Measurements from ENCODE around the gene PNPLA7.

The PNPLA7 gene

GRCh38 chr9:137492464-137493363 is 57.5 kb downstream of the PNPLA7 start:
- H3K4me1 ChIP-seq (ENCODE audit: control insufficient read depth, insufficient read depth, low read depth, low read length): no peaks in the 10 kb centered on the region
- 67% methylated on average over 17 of the region's 20 CpGs for WGBS
- no peak for DNase-seq
- no peaks in the 10 kb centered on the region for H3K79me1 ChIP-seq (replicated peaks; ENCODE audit: low read length, poor library complexity, severe bottlenecking)
- H2BK120ac ChIP-seq (ENCODE audit: low read depth, low read length): no peak overlapping the region
- H3K27me3 ChIP-seq (ENCODE audit: control insufficient read depth in 1 of 2, insufficient read depth in 1 of 2, low read length in 2 of 2): no peaks in the 10 kb centered on the region
- H3K4ac ChIP-seq (ENCODE audit: low read depth in 1 of 2, low read length in 2 of 2): no peak overlapping the region
- H3K18ac ChIP-seq (ENCODE audit: low read depth in 1 of 2, low read length in 2 of 2): no peak overlapping the region
- peaks cover 3 to 9% of the 10 kb centered on the region in 2 experiments for H3K36me3 ChIP-seq (ENCODE audit: control insufficient read depth in 1 of 2, insufficient read depth in 2 of 2, low read depth in 1 of 2, low read length in 2 of 2)
- H2BK5ac ChIP-seq (ENCODE audit: low read depth, low read length, poor library complexity, severe bottlenecking): no peak overlapping the region
- no peak overlapping the region for H2BK15ac ChIP-seq (ENCODE audit: low read depth, poor library complexity, severe bottlenecking)
- H2BK12ac ChIP-seq (ENCODE audit: low read length in 2 of 2): no peak overlapping the region
- H3K9ac ChIP-seq (ENCODE audit: low read length): no peak overlapping the region
- no peak overlapping the region for H2AFZ ChIP-seq (ENCODE audit: low read depth, low read length)
- H3K4me2 ChIP-seq (ENCODE audit: low read length, poor library complexity, severe bottlenecking): no peak overlapping the region
- no peak overlapping the region for H3K27ac ChIP-seq (ENCODE audit: low read length, poor library complexity, severe bottlenecking)
- H3K4me3 ChIP-seq (ENCODE audit: insufficient read depth in 1 of 2, low read depth in 1 of 2, low read length in 2 of 2): no peak overlapping the region
- no peaks in the 10 kb centered on the region for H3K9me3 ChIP-seq (ENCODE audit: control insufficient read depth, low read length)
- H4K8ac ChIP-seq (ENCODE audit: low read length): no peak overlapping the region
- no peak overlapping the region for H2AK5ac ChIP-seq (ENCODE audit: low read length, severe bottlenecking)
- H3K14ac ChIP-seq (ENCODE audit: low read length in 2 of 2): no peak overlapping the region
- no peak overlapping the region for H4K91ac ChIP-seq (ENCODE audit: low read length)
- H3K23ac ChIP-seq (ENCODE audit: low read length in 2 of 2): no peak overlapping the region

- Histone ChIP-seq H3K9me3 (ENCODE audit: control insufficient read depth, low read length) (no peaks in the 10 kb centered on the region), H2BK15ac (ENCODE audit: low read depth, poor library complexity, severe bottlenecking) (no peak overlapping the region), H3K4me3 (ENCODE audit: insufficient read depth in 1 of 2, low read depth in 1 of 2, low read length in 2 of 2) (no peak overlapping the region), H2BK12ac (ENCODE audit: low read length in 2 of 2) (no peak overlapping the region), H4K8ac (ENCODE audit: low read length) (no peak overlapping the region), H2BK120ac (ENCODE audit: low read depth, low read length) (no peak overlapping the region), H2AFZ (ENCODE audit: low read depth, low read length) (no peak overlapping the region), H2AK5ac (ENCODE audit: low read length, severe bottlenecking) (no peak overlapping the region), H3K36me3 (ENCODE audit: control insufficient read depth in 1 of 2, insufficient read depth in 2 of 2, low read depth in 1 of 2, low read length in 2 of 2) (peaks cover 3 to 11% of the 10 kb centered on the region in 2 experiments), H3K79me1 (replicated peaks; ENCODE audit: low read length, poor library complexity, severe bottlenecking) (no peaks in the 10 kb centered on the region), H3K9ac (ENCODE audit: low read length) (no peak overlapping the region), H3K4me1 (ENCODE audit: control insufficient read depth, insufficient read depth, low read depth, low read length) (no peaks in the 10 kb centered on the region), H2BK5ac (ENCODE audit: low read depth, low read length, poor library complexity, severe bottlenecking) (no peak overlapping the region), H3K4me2 (ENCODE audit: low read length, poor library complexity, severe bottlenecking) (no peak overlapping the region), H3K23ac (ENCODE audit: low read length in 2 of 2) (no peak overlapping the region), H3K4ac (ENCODE audit: low read depth in 1 of 2, low read length in 2 of 2) (no peak overlapping the region), H3K14ac (ENCODE audit: low read length in 2 of 2) (no peak overlapping the region), H4K91ac (ENCODE audit: low read length) (no peak overlapping the region), H3K27ac (ENCODE audit: low read length, poor library complexity, severe bottlenecking) (no peak overlapping the region), H3K27me3 (ENCODE audit: control insufficient read depth in 1 of 2, insufficient read depth in 1 of 2, low read length in 2 of 2) (no peaks in the 10 kb centered on the region), H3K18ac (ENCODE audit: low read depth in 1 of 2, low read length in 2 of 2) (no peak overlapping the region)
- no peak for DNase-seq
- 88% methylated on average over 13 of the region's 13 CpGs for WGBS
Observed at GRCh38 chr9:137491735-137492432, 58.3 kb downstream of the PNPLA7 start.

DNA sequence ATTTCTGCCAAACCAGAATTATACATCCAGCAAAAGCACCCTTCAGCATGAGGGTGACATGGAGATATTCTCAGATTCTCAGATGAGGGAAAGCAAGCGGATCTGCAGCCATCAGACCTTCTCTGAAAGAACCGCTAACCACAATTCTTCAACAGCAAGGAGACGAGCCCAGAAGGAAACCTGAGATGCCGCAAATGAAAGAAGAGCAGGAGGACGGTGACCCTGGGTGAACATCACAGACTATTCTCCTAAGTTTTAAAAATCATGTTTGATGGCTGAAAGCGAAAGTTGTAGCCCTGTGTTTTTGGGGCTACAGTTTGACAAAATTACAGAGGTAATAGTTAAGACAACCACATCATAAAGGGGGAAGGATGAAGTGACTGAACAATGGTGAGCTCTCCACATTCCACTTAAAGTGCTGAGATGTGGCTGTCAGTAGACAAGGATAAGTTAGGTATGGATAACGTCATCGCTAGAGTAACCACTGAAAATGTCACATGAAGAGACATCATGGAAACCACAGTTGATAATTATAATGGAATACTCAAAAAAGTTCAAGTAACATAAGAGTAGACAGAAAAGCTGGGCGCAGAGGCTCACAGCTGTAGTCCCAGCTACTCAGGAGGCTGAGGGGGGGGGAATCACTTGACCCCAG is 59.5 kb downstream of the PNPLA7 start:
- no peaks in the 10 kb centered on the region for H3K4me1 ChIP-seq (ENCODE audit: control insufficient read depth, insufficient read depth, low read depth, low read length)
- H4K8ac ChIP-seq (ENCODE audit: low read length): no peak overlapping the region
- no peak overlapping the region for H3K9ac ChIP-seq (ENCODE audit: low read length)
- H3K4ac ChIP-seq (ENCODE audit: low read depth in 1 of 2, low read length in 2 of 2): no peak overlapping the region
- H3K18ac ChIP-seq (ENCODE audit: low read depth in 1 of 2, low read length in 2 of 2): no peak overlapping the region
- no peak overlapping the region for H3K4me3 ChIP-seq (ENCODE audit: insufficient read depth in 1 of 2, low read depth in 1 of 2, low read length in 2 of 2)
- no peak overlapping the region for H3K23ac ChIP-seq (ENCODE audit: low read length in 2 of 2)
- no peak overlapping the region for H4K91ac ChIP-seq (ENCODE audit: low read length)
- H2BK5ac ChIP-seq (ENCODE audit: low read depth, low read length, poor library complexity, severe bottlenecking): no peak overlapping the region
- no peak overlapping the region for H2BK120ac ChIP-seq (ENCODE audit: low read depth, low read length)
- peaks cover 3 to 12% of the 10 kb centered on the region in 2 experiments for H3K36me3 ChIP-seq (ENCODE audit: control insufficient read depth in 1 of 2, insufficient read depth in 2 of 2, low read depth in 1 of 2, low read length in 2 of 2)
- no peak overlapping the region for H3K14ac ChIP-seq (ENCODE audit: low read length in 2 of 2)
- 79% methylated on average over 7 of the region's 9 CpGs for WGBS
- no peaks in the 10 kb centered on the region for H3K9me3 ChIP-seq (ENCODE audit: control insufficient read depth, low read length)
- DNase-seq: no peak
- H3K4me2 ChIP-seq (ENCODE audit: low read length, poor library complexity, severe bottlenecking): no peak overlapping the region
- no peak overlapping the region for H2BK12ac ChIP-seq (ENCODE audit: low read length in 2 of 2)
- H2BK15ac ChIP-seq (ENCODE audit: low read depth, poor library complexity, severe bottlenecking): no peak overlapping the region
- no peaks in the 10 kb centered on the region for H3K79me1 ChIP-seq (replicated peaks; ENCODE audit: low read length, poor library complexity, severe bottlenecking)
- H3K27ac ChIP-seq (ENCODE audit: low read length, poor library complexity, severe bottlenecking): no peak overlapping the region
- no peak overlapping the region for H2AFZ ChIP-seq (ENCODE audit: low read depth, low read length)
- no peaks in the 10 kb centered on the region for H3K27me3 ChIP-seq (ENCODE audit: control insufficient read depth in 1 of 2, insufficient read depth in 1 of 2, low read length in 2 of 2)
- H2AK5ac ChIP-seq (ENCODE audit: low read length, severe bottlenecking): no peak overlapping the region

GRCh38 chr9:137488906-137489305 is 61.3 kb downstream of the PNPLA7 start:
- Histone ChIP-seq H4K91ac (ENCODE audit: low read length) (no peak overlapping the region), H2AFZ (ENCODE audit: low read depth, low read length) (no peak overlapping the region), H2AK5ac (ENCODE audit: low read length, severe bottlenecking) (no peak overlapping the region), H3K36me3 (ENCODE audit: control insufficient read depth in 1 of 2, insufficient read depth in 2 of 2, low read depth in 1 of 2, low read length in 2 of 2) (peaks cover 3 to 11% of the 10 kb centered on the region in 2 experiments), H3K4me2 (ENCODE audit: low read length, poor library complexity, severe bottlenecking) (no peak overlapping the region), H3K79me1 (replicated peaks; ENCODE audit: low read length, poor library complexity, severe bottlenecking) (no peaks in the 10 kb centered on the region), H2BK5ac (ENCODE audit: low read depth, low read length, poor library complexity, severe bottlenecking) (no peak overlapping the region), H3K18ac (ENCODE audit: low read depth in 1 of 2, low read length in 2 of 2) (no peak overlapping the region), H3K14ac (ENCODE audit: low read length in 2 of 2) (no peak overlapping the region), H3K27ac (ENCODE audit: low read length, poor library complexity, severe bottlenecking) (no peak overlapping the region), H3K4me3 (ENCODE audit: insufficient read depth in 1 of 2, low read depth in 1 of 2, low read length in 2 of 2) (no peak overlapping the region), H3K27me3 (ENCODE audit: control insufficient read depth in 1 of 2, insufficient read depth in 1 of 2, low read length in 2 of 2) (no peaks in the 10 kb centered on the region), H3K23ac (ENCODE audit: low read length in 2 of 2) (no peak overlapping the region), H4K8ac (ENCODE audit: low read length) (no peak overlapping the region), H3K9ac (ENCODE audit: low read length) (no peak overlapping the region), H3K4ac (ENCODE audit: low read depth in 1 of 2, low read length in 2 of 2) (no peak overlapping the region), H2BK12ac (ENCODE audit: low read length in 2 of 2) (no peak overlapping the region), H3K9me3 (ENCODE audit: control insufficient read depth, low read length) (no peaks in the 10 kb centered on the region), H3K4me1 (ENCODE audit: control insufficient read depth, insufficient read depth, low read depth, low read length) (no peaks in the 10 kb centered on the region), H2BK15ac (ENCODE audit: low read depth, poor library complexity, severe bottlenecking) (no peak overlapping the region), H2BK120ac (ENCODE audit: low read depth, low read length) (no peak overlapping the region)
- 87% methylated on average over 6 of the region's 6 CpGs for WGBS
- no peak for DNase-seq

Data from mesenchymal stem cell (in vitro differentiated cells and primary cell).